Mammary epithelial cell (primary cell): ENCODE measurements around the gene MYH14.

Source experiments
- EZH2 ChIP-seq: IDR thresholded peaks from 2 replicates; pipeline ENCODE4 v1.6.1; 2012; ENCODE audit warnings: low read length, inconsistent platforms, borderline replicate concordance
- TF ChIP-seq, protein P1 (sequence below), 2 donors: IDR thresholded peaks in 1 of 2; conservative IDR thresholded peaks in 1 of 2; 2 replicates each; pipeline ENCODE4 v1.5.1; 2011 to 2012; ENCODE audit warnings: inconsistent platforms in 2 of 2, low read length in 2 of 2, mild to moderate bottlenecking in 2 of 2, control low read depth in 1 of 2, low read depth in 1 of 2; ENCODE audit not compliant: insufficient read depth in 1 of 2; ENCODE audit errors: extremely low read depth in 1 of 2

DNA sequence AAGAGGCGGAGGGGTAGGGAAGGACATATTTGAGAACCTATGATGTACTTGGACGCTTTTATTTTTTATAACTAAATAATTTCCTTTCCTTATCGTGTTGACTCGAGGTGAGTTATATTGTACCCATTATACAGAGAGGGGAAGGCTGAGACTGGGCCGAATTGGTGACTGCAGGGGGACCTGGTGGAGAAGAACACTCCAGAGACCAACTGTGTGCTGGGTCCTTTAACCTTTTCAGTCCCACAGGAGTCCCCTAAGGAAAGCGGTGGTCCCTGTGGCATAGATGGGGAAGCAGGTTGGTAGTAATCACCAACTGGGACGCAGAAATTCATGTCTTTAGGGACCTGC is 633 bp downstream of the MYH14 start:
- no peak for TF ChIP-seq EZH2
- TF ChIP-seq, protein P1, sequence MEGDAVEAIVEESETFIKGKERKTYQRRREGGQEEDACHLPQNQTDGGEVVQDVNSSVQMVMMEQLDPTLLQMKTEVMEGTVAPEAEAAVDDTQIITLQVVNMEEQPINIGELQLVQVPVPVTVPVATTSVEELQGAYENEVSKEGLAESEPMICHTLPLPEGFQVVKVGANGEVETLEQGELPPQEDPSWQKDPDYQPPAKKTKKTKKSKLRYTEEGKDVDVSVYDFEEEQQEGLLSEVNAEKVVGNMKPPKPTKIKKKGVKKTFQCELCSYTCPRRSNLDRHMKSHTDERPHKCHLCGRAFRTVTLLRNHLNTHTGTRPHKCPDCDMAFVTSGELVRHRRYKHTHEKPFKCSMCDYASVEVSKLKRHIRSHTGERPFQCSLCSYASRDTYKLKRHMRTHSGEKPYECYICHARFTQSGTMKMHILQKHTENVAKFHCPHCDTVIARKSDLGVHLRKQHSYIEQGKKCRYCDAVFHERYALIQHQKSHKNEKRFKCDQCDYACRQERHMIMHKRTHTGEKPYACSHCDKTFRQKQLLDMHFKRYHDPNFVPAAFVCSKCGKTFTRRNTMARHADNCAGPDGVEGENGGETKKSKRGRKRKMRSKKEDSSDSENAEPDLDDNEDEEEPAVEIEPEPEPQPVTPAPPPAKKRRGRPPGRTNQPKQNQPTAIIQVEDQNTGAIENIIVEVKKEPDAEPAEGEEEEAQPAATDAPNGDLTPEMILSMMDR (conservative IDR thresholded peaks at IDR 0.05 in 1 of 2, IDR thresholded peaks at IDR 0.05 in 1 of 2; ENCODE audit: extremely low read depth in 1 of 2, insufficient read depth in 1 of 2, low read depth in 1 of 2, low read length in 2 of 2), result no peak
